NCI-H1105 (cell line): Measurements from ENCODE around the gene AARSD1.
"Not testable (repeated sequence)": the region's sequence is repeated elsewhere in the genome, so short reads cannot be mapped to it uniquely, and the experiment has no call there.

ENCODE experiments used
- DNase-seq: peaks from one replicate; lab custom pipeline; 2025; lab: John Stamatoyannopoulos, UW

AARSD1 gene, protein sequence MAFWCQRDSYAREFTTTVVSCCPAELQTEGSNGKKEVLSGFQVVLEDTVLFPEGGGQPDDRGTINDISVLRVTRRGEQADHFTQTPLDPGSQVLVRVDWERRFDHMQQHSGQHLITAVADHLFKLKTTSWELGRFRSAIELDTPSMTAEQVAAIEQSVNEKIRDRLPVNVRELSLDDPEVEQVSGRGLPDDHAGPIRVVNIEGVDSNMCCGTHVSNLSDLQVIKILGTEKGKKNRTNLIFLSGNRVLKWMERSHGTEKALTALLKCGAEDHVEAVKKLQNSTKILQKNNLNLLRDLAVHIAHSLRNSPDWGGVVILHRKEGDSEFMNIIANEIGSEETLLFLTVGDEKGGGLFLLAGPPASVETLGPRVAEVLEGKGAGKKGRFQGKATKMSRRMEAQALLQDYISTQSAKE

GRCh38 chr17:42964161-42964932 is at the start of gene AARSD1:
Gene AARSD1 (minus strand): TSS chr17:42964454. CDS start chr17:42964440, 14 bp downstream.
- peak; percentile 78 for DNase-seq

GRCh38 chr17:43013296-43013695 is 49.0 kb upstream of the AARSD1 start:
- no peak for DNase-seq

GRCh38 chr17:43011728-43012472 is 47.6 kb upstream of the AARSD1 start:
- no peak for DNase-seq

DNA sequence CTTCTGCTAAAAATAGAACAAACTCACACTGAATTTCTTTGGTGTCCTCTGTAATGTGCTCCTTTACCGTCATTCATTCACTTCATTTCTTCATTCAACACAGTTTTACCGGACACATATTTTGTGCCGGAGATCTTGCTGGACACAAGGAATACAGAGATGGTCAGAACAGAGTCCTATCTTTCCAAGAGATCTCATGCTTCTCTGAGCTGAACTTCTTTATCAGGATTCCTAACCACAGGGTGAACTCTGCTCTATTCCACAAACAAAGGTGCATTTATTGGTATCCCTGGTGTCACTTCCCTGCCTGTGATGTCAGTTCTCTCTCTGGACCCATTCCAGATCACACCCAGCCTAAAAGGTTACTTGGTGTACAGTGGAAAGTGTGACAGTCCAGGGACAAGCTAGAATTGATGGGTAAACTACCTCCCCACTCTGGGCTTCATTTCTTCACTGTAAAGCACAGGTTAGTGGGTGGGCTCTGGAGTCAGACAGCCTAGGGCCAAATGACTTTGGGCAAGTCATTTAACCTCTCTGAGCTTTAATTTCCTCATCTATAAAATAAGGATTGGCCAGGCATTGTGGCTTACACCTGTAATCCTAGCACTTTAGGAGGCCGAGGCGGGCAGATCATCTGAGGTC is 46.5 kb upstream of the AARSD1 start:
- DNase-seq: no peak

DNA sequence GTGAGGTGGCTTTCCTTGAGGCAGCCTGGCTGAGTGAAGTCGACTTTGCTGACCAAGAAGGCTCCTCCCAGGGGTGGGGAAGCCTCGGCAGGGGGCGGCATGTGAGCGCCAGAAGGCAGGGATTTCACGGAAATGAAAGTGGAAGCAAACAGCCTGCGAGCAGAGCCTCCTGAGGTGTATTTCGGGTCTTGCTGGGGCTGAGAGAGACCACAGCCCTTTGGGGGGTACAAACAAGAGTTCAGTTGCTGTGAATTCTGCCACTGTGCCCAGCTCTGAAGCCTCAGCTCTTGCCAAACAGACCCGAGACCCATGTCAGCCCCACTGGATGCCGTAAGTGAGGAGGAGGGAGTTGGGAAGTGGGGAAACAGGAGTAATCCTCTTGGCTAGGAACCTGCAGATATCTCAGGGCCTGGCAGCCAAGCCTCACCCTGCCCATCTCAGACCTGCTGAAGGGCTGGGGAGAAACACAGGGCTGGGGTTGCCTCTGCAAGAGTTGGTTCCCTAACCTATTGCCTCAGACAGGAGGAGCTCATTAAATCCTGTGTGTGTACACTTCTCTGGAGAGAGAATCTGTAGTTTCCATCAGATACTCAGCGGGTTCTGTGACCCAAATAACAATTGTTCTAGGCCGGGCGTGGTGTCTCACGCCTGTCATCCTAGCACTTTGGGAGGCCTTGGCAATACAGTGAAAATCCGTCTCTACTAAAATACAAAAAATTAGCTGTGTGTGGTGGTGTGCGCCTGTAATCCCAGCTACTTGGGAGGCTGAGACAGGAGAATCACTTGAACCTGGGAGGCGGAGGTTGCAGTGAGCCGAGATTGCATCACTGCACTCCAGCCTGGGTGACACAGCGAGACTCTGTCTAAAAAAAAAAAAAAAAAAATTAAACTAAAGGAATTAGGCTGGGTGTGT is 42.6 kb upstream of the AARSD1 start, which contains the start of gene IFI35:
IFI35 (plus strand) TSS at position 146 of the 913 bp plus-strand sequence; CDS start at position 310, 164 bp downstream.
- DNase-seq: no peak

GRCh38 chr17:43003542-43004172 is 39.4 kb upstream of the AARSD1 start:
- no peak for DNase-seq

- not testable (repeated sequence) for DNase-seq
These were observed 36.6 kb upstream of the AARSD1 start for GRCh38 chr17:43000894-43001293.

DNA sequence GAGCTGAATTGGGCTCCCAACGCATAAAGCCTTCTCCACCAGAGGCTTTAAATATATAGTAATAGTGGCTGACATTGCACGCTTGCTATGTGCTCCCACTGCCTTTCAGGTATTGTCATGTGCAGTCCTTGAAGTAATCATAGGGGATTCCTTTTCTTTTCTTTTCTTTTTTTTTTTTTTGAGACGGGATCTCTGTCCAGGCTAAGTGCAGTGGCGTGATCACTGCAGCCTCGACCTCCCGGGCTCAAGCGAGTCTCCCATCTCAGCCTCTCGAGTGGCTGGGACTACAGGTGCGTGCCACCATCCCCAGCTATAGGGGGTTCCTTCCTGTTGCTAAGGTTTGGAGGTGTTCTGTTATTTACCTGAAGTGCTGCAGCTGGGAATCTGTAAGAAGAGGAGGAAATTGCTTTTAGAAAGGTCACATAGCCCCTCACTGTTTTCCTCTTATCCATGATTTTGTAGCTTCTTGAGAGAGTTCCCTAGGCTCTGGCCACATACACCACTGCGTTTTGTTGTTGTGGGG is 34.8 kb upstream of the AARSD1 start:
- no peak for DNase-seq

DNA sequence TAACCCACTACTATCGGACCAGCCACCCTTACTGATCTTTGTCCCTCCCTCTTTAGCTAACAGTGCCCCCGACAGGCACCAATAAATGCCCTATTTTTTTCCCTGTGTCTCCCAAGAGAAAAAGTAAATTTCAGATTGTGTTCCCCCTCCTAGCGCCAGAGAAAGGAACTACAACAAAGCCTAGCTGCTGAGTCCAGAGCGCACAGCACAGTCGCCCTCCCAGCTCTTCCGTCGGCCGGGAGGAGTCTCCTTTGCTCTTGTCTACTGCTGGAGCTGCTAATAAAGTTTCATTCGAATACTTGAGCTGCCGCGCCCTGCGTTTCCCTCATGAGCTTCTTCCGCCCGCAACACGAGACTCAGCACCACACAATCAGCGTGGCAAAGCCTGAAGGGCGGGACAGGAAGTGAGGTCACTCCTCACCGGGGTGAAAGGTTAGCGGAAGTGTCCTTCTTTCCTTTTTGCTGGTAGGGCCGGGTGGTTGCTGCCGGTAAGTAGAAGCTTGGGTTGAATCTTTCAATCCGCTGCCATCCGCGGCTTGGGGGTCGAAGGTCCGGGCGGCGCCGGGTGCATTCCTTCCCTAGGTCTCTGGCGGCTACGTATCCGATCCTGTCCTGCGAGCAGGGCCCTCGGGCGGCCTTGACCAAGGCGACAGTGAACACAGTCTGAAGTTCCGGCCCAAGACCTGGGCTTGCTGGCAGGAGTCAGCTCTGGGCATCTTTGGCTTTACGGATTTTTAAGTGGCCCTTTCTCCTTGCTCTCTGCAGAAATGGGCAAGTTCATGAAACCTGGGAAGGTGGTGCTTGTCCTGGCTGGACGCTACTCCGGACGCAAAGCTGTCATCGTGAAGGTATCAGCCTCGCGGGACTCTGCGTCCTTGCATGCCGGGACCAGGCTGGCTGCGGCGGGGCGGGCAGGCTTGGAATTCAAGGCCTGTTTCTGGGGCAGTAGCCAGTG is 34.0 kb upstream of the AARSD1 start, which contains the start of gene RPL27:
RPL27 (plus strand) TSS at position 436 of the 955 bp plus-strand sequence; CDS start at position 768, 332 bp downstream.
- peak; percentile 99 for DNase-seq

GRCh38 chr17:42997390-42997983 is 33.2 kb upstream of the AARSD1 start:
- no peak for DNase-seq

GRCh38 chr17:42993913-42994312 is 29.7 kb upstream of the AARSD1 start:
- DNase-seq: not testable (repeated sequence)

GRCh38 chr17:42992872-42993271 is 28.6 kb upstream of the AARSD1 start:
- no peak for DNase-seq

DNA sequence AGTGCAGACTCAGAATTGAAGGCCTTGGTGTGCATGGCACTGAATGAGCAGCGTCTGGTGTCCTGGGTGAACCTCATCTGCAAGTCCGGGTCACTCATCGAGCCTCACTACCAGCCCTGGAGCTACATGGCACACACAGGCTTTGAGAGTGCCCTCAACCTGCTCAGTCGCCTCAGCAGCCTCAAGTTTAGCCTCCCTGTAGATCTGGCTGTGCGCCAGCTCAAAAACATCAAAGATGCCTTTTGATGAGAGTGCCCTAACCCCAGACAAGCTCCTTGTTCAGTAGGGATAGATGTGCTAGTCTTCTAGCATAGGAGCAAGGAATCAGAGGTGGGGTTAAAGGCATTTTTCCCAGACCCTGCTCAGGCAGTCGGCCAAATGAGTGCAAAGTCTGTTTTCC is 27.2 kb upstream of the AARSD1 start:
- DNase-seq: no peak

DNA sequence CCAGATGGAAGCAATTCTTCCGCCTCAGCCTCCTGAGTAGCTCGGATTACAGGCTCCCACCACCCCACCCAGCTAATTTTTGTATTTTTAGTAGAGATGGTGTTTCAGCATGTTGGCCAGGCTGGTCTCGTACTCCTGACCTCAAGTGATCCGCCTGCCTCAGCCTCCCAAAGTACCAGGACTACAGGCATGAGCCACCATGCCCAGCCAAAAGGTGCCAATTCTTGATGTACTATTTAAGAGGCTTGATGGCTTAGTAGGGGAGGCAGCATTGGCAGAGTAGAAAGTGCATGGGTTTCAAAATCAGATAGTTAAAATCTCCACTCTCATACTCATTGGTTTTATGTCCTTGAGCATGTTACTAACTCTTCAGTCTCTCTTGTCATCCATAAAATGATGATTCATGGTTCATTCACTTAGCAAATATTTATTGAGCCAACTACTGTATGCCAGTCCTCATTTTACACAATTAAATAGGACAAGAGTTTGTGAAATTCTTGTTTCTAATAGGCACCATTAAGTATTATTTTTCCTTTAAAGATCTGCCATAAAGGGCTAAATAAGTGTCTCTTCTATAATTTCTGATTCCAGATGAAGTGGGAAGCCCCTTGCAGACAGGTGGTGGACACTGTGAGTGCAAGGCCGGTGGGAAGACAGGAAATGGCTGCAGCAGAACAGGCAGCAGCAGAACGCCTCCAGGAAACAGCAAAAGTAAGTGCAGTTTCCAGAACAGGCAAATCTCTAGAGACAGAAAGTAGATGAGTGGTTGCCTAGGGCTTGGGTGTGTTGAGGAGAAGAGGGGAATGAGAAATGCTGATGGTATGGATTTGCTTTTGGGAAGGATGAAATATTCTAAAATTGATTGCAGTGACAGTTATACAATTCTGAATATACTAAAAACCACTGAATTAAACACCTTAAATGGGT is 25.7 kb upstream of the AARSD1 start:
- no peak for DNase-seq

DNA sequence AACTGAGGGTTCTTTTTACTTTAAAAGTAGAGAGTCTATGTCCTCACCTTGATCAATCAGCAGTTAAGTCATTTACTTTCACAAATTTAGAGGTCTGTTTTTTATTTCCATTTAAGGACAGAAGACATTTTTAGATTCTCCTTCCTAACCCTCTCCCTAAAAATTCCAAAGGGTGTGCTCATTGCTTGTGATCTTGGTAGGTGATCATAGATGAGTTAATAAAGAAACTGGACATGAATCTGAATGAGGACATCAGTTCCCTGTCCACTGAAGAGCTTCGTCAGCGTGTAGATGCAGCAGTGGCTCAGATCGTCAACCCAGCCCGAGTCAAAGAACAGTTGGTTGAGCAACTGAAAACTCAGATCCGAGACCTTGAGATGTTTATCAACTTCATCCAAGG is 24.9 kb upstream of the AARSD1 start:
- DNase-seq: no peak

GRCh38 chr17:42985225-42985624 is 21.0 kb upstream of the AARSD1 start:
- DNase-seq: no peak

- DNase-seq: no peak
These were observed 18.0 kb upstream of the AARSD1 start for GRCh38 chr17:42982266-42982665.
